ENCODE measurements around the gene FSTL4.

The FSTL4 gene

DNA sequence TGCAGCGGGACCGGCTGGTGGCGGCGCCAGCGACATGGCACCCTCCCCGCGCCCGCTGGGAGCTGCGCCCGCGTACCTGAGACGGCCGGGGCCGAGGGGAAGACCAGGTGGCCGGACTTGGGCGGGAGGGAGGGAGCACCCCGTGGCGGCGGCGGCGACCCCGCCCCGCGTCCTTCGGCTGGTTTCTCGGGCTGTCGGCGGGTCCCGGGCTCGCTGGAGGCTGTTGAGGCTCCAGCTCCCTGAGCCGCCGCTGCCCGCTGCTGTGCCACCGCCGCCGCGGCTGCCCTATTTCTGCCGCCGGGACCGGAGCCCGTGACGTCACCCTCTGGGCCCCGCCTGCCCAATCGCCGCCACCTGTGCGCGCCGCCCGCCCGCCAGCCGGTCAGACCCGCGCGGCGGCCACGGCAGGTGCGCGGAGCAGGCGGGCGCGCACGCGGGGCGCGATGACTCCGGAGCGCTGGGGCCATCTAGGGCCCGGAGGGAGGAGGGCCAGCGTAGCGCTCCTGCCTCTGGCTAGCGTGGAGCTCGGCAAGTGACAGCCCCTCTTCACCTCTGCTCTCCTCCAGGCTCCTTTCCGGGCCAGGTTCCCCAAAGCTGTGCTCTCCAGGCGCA, at the start of gene FSTL4:
Gene FSTL4, minus strand, starts transcription at position 293 of the 612 bp plus-strand sequence.
- no peak within 1 kb of the TSS for H3K27ac ChIP-seq (ENCODE audit: low read depth in 2 of 2, low read length in 2 of 2)
- peaks cover 32 to 36% of the 10 kb centered on the region in 2 donors for H3K27me3 ChIP-seq (ENCODE audit: control insufficient read depth in 2 of 2, insufficient read depth in 2 of 2, low read length in 2 of 2)
- no peak within 1 kb of the TSS for H3K9ac ChIP-seq (ENCODE audit: low read depth in 1 of 2, low read length in 2 of 2)
- no peaks in the 10 kb centered on the region for H3K36me3 ChIP-seq (ENCODE audit: control insufficient read depth in 2 of 2, insufficient read depth in 2 of 2, low read length in 2 of 2)
- no peaks in the 10 kb centered on the region for H3K9me3 ChIP-seq (ENCODE audit: control insufficient read depth in 2 of 2, low read length in 2 of 2)
- H3K4me3 ChIP-seq (ENCODE audit: low read length in 2 of 2) = peak within 1 kb of the TSS; percentile 29 to 36
- H3K4me1 ChIP-seq (ENCODE audit: control insufficient read depth in 2 of 2, insufficient read depth in 2 of 2, low read length in 2 of 2) = peaks cover 5 to 9% of the 10 kb centered on the region in 2 donors

DNA sequence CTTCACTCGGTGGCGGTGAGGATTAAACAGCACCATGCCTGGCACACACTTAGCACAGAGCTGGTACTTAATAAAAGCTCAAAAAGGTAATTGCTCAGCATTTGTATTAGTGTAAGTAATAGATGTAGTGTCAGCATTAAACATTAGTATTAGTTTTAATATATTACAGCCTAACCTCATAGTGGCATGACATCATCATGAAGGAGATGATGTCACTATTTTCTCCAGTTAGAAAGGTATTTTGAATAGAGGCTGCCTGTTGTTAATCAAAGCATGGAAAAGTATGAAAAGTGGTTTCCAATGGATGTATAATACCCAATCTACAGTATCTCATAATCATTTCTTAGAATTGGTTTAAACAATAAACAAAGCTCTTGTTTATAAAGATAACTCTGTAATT, 49.0 kb upstream of the FSTL4 start:
- no peaks in the 10 kb centered on the region for H3K4me1 ChIP-seq (ENCODE audit: control insufficient read depth in 2 of 2, insufficient read depth in 2 of 2, low read length in 2 of 2)
- H3K36me3 ChIP-seq (ENCODE audit: control insufficient read depth in 2 of 2, insufficient read depth in 2 of 2, low read length in 2 of 2) = no peaks in the 10 kb centered on the region
- H3K4me3 ChIP-seq (ENCODE audit: low read length in 2 of 2) = no peak overlapping the region

DNA sequence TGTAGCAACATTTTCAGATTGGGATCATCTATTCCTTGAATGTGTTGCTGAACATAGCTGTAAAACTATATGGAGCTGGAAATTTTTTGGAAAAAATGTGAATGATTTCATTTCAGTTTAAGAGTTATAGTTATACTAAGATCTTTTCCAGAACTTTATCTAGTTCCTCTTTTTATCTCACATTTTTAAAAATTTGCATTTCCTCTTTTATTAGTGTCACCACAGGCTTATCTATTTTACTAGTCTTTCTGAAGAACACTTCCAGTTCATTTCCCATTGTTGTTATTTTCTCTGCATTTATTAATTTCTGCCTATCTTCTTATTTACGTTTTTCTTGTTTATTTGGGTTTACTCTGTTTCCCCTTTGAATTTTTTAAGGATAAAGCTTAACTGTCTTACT, 46.0 kb upstream of the FSTL4 start:
- no peak overlapping the region for H3K4me3 ChIP-seq (ENCODE audit: low read length in 2 of 2)
- H3K27me3 ChIP-seq (ENCODE audit: control insufficient read depth in 2 of 2, insufficient read depth in 2 of 2, low read length in 2 of 2) = no peaks in the 10 kb centered on the region
- H3K27ac ChIP-seq (ENCODE audit: low read depth in 2 of 2, low read length in 2 of 2) = no peak overlapping the region
- no peaks in the 10 kb centered on the region for H3K36me3 ChIP-seq (ENCODE audit: control insufficient read depth in 2 of 2, insufficient read depth in 2 of 2, low read length in 2 of 2)
- no peaks in the 10 kb centered on the region for H3K4me1 ChIP-seq (ENCODE audit: control insufficient read depth in 2 of 2, insufficient read depth in 2 of 2, low read length in 2 of 2)
- no peaks in the 10 kb centered on the region for H3K9me3 ChIP-seq (ENCODE audit: control insufficient read depth in 2 of 2, low read length in 2 of 2)
- H3K9ac ChIP-seq (ENCODE audit: low read depth in 1 of 2, low read length in 2 of 2) = no peak overlapping the region

More for the DNA sequence above, 49.0 kb upstream of the FSTL4 start:
- H3K27ac ChIP-seq (ENCODE audit: low read depth in 2 of 2, low read length in 2 of 2) = no peak overlapping the region
- no peaks in the 10 kb centered on the region for H3K9me3 ChIP-seq (ENCODE audit: control insufficient read depth in 2 of 2, low read length in 2 of 2)
- H3K27me3 ChIP-seq (ENCODE audit: control insufficient read depth in 2 of 2, insufficient read depth in 2 of 2, low read length in 2 of 2) = no peaks in the 10 kb centered on the region
- H3K9ac ChIP-seq (ENCODE audit: low read depth in 1 of 2, low read length in 2 of 2) = no peak overlapping the region

DNA sequence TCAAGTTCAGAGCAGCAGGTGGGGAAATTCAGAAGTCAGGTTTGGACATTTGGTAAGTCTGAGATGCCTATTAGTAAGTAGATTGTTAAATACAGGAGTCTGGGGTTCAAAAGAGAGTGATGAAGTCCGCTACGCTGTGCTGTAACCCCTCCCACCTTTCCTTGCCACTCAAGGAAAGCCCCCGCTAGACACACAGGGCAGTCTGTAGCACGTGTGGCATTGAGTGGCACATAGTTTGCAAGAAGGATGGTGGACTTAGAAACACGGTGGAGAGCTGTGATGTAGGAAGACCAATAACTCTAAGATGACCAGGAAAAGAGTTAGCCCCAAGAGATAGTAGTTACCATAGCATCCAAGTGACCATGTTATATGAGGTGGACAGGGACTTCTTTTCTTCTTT, 44.7 kb upstream of the FSTL4 start:
- Histone ChIP-seq H3K9me3 (ENCODE audit: control insufficient read depth in 2 of 2, low read length in 2 of 2) (no peaks in the 10 kb centered on the region), H3K27ac (ENCODE audit: low read depth in 2 of 2, low read length in 2 of 2) (no peak overlapping the region), H3K4me1 (ENCODE audit: control insufficient read depth in 2 of 2, insufficient read depth in 2 of 2, low read length in 2 of 2) (no peaks in the 10 kb centered on the region), H3K36me3 (ENCODE audit: control insufficient read depth in 2 of 2, insufficient read depth in 2 of 2, low read length in 2 of 2) (no peaks in the 10 kb centered on the region), H3K27me3 (ENCODE audit: control insufficient read depth in 2 of 2, insufficient read depth in 2 of 2, low read length in 2 of 2) (no peaks in the 10 kb centered on the region), H3K9ac (ENCODE audit: low read depth in 1 of 2, low read length in 2 of 2) (no peak overlapping the region), H3K4me3 (ENCODE audit: low read length in 2 of 2) (no peak overlapping the region)

DNA sequence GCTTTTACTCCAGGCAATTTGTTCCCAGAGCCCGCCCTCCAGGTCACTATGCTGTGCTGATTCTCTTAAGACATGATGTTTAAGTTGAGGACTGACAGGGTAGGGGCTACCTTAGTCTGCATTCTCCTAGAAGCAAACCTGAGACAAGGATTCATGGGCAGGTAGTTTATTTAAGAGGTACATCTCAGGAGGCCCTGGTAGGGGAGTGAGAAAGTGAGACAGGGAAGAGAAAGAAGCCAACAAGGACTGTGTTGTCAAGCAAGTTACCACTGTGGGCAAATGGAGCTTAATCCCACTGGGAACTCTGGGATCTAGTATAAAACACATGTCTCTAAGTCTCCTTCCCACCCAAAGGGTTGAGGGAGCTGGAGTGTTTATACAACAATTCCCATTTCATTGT, 43.6 kb upstream of the FSTL4 start:
- Histone ChIP-seq H3K27me3 (ENCODE audit: control insufficient read depth in 2 of 2, insufficient read depth in 2 of 2, low read length in 2 of 2) (no peaks in the 10 kb centered on the region), H3K9ac (ENCODE audit: low read depth in 1 of 2, low read length in 2 of 2) (no peak overlapping the region), H3K27ac (ENCODE audit: low read depth in 2 of 2, low read length in 2 of 2) (no peak overlapping the region), H3K4me1 (ENCODE audit: control insufficient read depth in 2 of 2, insufficient read depth in 2 of 2, low read length in 2 of 2) (no peaks in the 10 kb centered on the region), H3K9me3 (ENCODE audit: control insufficient read depth in 2 of 2, low read length in 2 of 2) (no peaks in the 10 kb centered on the region), H3K4me3 (ENCODE audit: low read length in 2 of 2) (no peak overlapping the region), H3K36me3 (ENCODE audit: control insufficient read depth in 2 of 2, insufficient read depth in 2 of 2, low read length in 2 of 2) (no peaks in the 10 kb centered on the region)

DNA sequence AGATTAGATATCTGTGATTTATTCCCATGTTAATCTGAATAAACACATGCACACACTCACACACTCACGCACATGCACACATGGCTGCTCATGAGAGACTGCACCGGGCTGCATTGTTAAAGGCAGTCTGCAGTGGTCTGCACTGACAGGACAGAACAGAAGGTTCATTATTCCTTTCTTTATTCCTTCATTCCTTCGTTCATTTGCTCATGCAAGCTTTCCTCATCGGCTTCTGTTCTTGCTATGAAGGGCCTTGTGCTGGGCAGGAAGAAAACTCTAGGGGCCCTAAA, 41.4 kb upstream of the FSTL4 start:
- H3K4me3 ChIP-seq (ENCODE audit: low read length in 2 of 2) = no peak overlapping the region
- no peak overlapping the region for H3K9ac ChIP-seq (ENCODE audit: low read depth in 1 of 2, low read length in 2 of 2)
- H3K36me3 ChIP-seq (ENCODE audit: control insufficient read depth in 2 of 2, insufficient read depth in 2 of 2, low read length in 2 of 2) = no peaks in the 10 kb centered on the region
- H3K9me3 ChIP-seq (ENCODE audit: control insufficient read depth in 2 of 2, low read length in 2 of 2) = no peaks in the 10 kb centered on the region
- no peaks in the 10 kb centered on the region for H3K4me1 ChIP-seq (ENCODE audit: control insufficient read depth in 2 of 2, insufficient read depth in 2 of 2, low read length in 2 of 2)
- H3K27ac ChIP-seq (ENCODE audit: low read depth in 2 of 2, low read length in 2 of 2) = no peak overlapping the region
- H3K27me3 ChIP-seq (ENCODE audit: control insufficient read depth in 2 of 2, insufficient read depth in 2 of 2, low read length in 2 of 2) = no peaks in the 10 kb centered on the region

DNA sequence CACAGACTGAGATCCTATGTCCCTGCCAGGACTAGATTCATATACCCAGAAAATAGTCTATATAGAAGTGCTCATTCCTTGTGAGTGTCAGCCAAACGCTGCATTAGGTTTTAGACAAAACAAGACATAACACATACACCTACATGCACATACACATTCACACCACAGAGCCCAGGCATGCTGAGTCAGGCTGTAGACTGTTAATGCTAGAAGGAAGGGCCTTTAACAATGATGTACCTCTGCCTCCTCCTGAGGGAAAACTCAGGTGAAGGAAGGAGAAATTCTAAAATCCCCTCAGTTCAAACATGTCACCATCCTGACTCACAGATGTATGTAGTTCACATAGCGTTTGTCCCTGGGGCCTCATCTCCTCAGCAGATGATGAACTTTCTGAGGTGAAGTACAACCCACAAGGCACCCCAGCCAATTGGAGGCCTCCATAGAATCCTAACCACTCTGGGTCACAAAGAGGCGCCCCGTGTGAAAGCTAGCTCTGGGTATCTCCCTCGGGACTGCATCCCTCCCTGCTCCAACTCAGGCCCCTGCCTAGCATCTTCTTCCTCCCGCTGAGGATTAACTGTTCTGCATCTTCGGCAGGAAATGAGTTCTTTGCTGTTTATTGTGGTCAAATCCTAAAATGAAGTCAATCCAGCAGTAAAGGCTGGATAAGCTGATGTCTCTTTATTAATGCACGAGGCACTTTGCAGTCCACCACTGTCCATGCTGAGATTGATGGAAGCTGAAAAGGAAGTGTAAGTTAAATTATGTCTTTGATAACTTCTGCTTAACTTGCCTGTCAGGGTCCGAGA, 40.8 kb upstream of the FSTL4 start:
- H3K27ac ChIP-seq (ENCODE audit: low read depth in 2 of 2, low read length in 2 of 2) = no peak overlapping the region
- no peaks in the 10 kb centered on the region for H3K36me3 ChIP-seq (ENCODE audit: control insufficient read depth in 2 of 2, insufficient read depth in 2 of 2, low read length in 2 of 2)
- no peak overlapping the region for H3K9ac ChIP-seq (ENCODE audit: low read depth in 1 of 2, low read length in 2 of 2)
- H3K4me1 ChIP-seq (ENCODE audit: control insufficient read depth in 2 of 2, insufficient read depth in 2 of 2, low read length in 2 of 2) = no peaks in the 10 kb centered on the region
- H3K27me3 ChIP-seq (ENCODE audit: control insufficient read depth in 2 of 2, insufficient read depth in 2 of 2, low read length in 2 of 2) = no peaks in the 10 kb centered on the region
- no peaks in the 10 kb centered on the region for H3K9me3 ChIP-seq (ENCODE audit: control insufficient read depth in 2 of 2, low read length in 2 of 2)
- no peak overlapping the region for H3K4me3 ChIP-seq (ENCODE audit: low read length in 2 of 2)

DNA sequence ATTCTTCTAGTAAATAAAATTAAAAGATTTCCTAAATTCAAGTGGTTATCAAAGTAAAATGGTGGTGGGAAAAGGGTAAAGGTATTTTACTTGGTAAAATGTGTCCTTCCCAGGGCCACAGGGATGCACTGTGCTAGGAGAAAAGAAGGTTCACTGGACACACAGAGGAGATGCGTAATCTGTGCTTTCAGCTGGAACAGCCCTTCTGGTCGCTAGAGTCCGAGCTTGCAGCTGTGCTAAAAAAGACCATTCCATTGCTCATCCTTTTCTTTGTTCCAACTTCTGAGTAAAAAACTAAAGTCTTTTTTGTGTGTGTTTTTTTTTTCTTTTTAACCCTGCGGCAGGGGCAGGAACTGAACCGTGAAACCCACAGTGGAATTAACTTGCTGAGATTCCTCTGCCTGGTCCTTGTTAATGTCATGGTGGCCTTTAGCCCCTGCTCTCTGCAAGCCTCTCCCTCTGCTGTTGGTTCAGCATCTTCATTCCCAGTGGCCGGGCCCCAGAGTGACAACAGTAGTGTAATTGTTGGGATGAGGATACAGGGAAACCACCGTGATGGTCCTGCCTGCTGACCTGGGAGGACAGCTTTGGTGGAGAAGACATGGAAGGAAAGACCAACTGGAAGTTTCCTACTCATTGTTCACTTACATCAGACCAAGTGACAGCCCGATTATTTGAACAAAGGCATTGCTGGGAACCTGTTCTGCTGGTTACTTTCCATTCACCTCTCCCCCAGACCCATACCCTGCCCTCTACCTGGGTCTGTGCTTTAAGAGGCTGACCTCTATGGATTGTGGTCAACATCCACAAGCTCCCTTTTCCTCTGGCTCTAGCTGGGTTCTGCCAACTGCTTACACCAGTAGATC, 31.9 kb upstream of the FSTL4 start:
- Histone ChIP-seq H3K27ac (ENCODE audit: low read depth in 2 of 2, low read length in 2 of 2) (no peak overlapping the region), H3K9ac (ENCODE audit: low read depth in 1 of 2, low read length in 2 of 2) (no peak overlapping the region), H3K4me1 (ENCODE audit: control insufficient read depth in 2 of 2, insufficient read depth in 2 of 2, low read length in 2 of 2) (no peaks in the 10 kb centered on the region), H3K9me3 (ENCODE audit: control insufficient read depth in 2 of 2, low read length in 2 of 2) (no peaks in the 10 kb centered on the region), H3K27me3 (ENCODE audit: control insufficient read depth in 2 of 2, insufficient read depth in 2 of 2, low read length in 2 of 2) (peaks cover 0 to 3% of the 10 kb centered on the region in 2 donors), H3K4me3 (ENCODE audit: low read length in 2 of 2) (no peak overlapping the region), H3K36me3 (ENCODE audit: control insufficient read depth in 2 of 2, insufficient read depth in 2 of 2, low read length in 2 of 2) (no peaks in the 10 kb centered on the region)

DNA sequence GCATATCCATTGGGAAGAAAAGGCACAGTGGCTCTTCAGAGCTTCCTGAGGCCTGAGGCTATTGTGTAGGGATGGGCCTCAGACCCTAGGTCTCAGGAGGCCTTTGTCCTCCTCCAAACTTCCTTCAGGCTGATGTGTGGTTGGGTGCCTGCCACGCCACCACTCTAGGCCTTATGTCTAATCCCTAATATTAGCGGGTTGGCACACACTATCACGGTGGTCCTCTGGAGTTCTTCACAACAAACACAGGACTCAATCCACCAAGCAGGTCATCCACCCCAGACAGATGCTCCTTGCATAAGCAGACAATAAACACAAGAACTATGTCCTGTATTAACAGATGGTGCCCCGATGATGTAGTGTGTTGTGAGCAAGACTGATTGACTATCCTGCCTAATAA, 31.0 kb upstream of the FSTL4 start:
- Histone ChIP-seq H3K9me3 (ENCODE audit: control insufficient read depth in 2 of 2, low read length in 2 of 2) (no peaks in the 10 kb centered on the region), H3K36me3 (ENCODE audit: control insufficient read depth in 2 of 2, insufficient read depth in 2 of 2, low read length in 2 of 2) (no peaks in the 10 kb centered on the region), H3K27ac (ENCODE audit: low read depth in 2 of 2, low read length in 2 of 2) (no peak overlapping the region), H3K9ac (ENCODE audit: low read depth in 1 of 2, low read length in 2 of 2) (no peak overlapping the region), H3K4me1 (ENCODE audit: control insufficient read depth in 2 of 2, insufficient read depth in 2 of 2, low read length in 2 of 2) (no peaks in the 10 kb centered on the region), H3K4me3 (ENCODE audit: low read length in 2 of 2) (no peak overlapping the region), H3K27me3 (ENCODE audit: control insufficient read depth in 2 of 2, insufficient read depth in 2 of 2, low read length in 2 of 2) (peaks cover 0 to 3% of the 10 kb centered on the region in 2 donors)

DNA sequence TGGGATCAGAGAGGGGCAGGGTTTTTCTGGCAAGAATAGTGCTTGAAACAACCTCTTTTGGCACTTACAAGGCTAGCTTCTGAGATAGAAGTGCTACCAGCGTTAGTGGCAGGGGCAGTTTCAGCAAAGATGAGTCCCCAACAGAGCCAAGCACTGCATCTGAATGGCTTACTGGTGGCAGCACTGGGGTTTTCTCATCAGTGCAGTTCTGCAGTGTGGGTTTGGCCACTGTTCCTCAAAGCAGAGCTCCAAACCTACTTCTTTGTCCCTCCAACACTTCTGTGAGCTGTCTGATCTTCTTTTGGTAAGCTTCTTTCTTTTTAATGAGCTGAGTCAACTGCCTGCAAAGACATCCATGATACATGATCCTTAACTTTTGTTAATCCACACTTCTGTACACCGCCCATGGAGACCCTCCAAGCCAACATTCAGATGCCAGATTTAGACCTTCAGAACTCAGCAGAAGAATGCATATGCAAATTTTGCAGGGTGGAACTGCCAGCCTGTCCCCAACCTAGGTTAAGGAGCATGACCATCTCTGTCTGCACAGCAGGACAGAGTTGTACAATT, 29.9 kb upstream of the FSTL4 start:
- Histone ChIP-seq H3K4me1 (ENCODE audit: control insufficient read depth in 2 of 2, insufficient read depth in 2 of 2, low read length in 2 of 2) (no peaks in the 10 kb centered on the region), H3K9me3 (ENCODE audit: control insufficient read depth in 2 of 2, low read length in 2 of 2) (no peaks in the 10 kb centered on the region), H3K27ac (ENCODE audit: low read depth in 2 of 2, low read length in 2 of 2) (no peak overlapping the region), H3K36me3 (ENCODE audit: control insufficient read depth in 2 of 2, insufficient read depth in 2 of 2, low read length in 2 of 2) (no peaks in the 10 kb centered on the region), H3K9ac (ENCODE audit: low read depth in 1 of 2, low read length in 2 of 2) (no peak overlapping the region), H3K27me3 (ENCODE audit: control insufficient read depth in 2 of 2, insufficient read depth in 2 of 2, low read length in 2 of 2) (peaks cover 0 to 3% of the 10 kb centered on the region in 2 donors), H3K4me3 (ENCODE audit: low read length in 2 of 2) (no peak overlapping the region)

Measured in mucosa of rectum (tissue), 2 donors.